Right atrium auricular region (tissue), 2 donors: ENCODE data around the gene ITGB3. TPM values are rescaled to one million over a fixed set of nuclear protein-coding genes. Genes with fewer than 3 reads are reported as not detected.

Experiments
- DNase-seq: peaks from one replicate; pipeline ENCODE4 v3.0.0-alpha.2; 2019; ENCODE audit warnings: low spot score
- H3K27ac ChIP-seq, 2 donors: fragments of 200-600 bp; sonication (generic); 1 replicate in 1 of 2; 2 replicates in 1 of 2; pipeline ENCODE4 v1.5.1; 2016 to 2019
- H3K27me3 ChIP-seq, 2 donors: fragments of 200-600 bp; sonication (generic); one replicate each; pipeline versions ENCODE4 v1.5.1 to v1.6.0; 2017 to 2019
- H3K36me3 ChIP-seq: fragments of 200-600 bp; sonication (generic); one replicate; pipeline ENCODE4 v1.5.1; 2016
- H3K4me1 ChIP-seq, 2 donors: fragments of 200-600 bp; sonication (generic); one replicate each; pipeline versions ENCODE4 v1.5.1 to v1.6.0; 2017 to 2019
- H3K4me3 ChIP-seq, 2 donors: fragments of 200-600 bp; sonication (generic); 1 replicate in 1 of 2; 2 replicates in 1 of 2; pipeline ENCODE4 v1.5.1; 2017 to 2019; ENCODE audit warnings: mild to moderate bottlenecking in 1 of 2, moderate library complexity in 1 of 2
- H3K9me3 ChIP-seq, 2 donors: fragments of 200-600 bp; sonication (generic); one replicate each; pipeline ENCODE4 v1.5.1; 2019
- CTCF ChIP-seq, 2 donors: fragments of 200-600 bp; sonication (generic); IDR thresholded peaks; one replicate each; pipeline ENCODE4 v1.5.1; 2019; ENCODE audit warnings: antibody characterized with exemption in 2 of 2
- total RNA-seq, 2 donors: library from RNA; depleted of rRNA; stranded (reverse); fragments of >200 nt; gene quantifications; one replicate each; pipeline ENCODE4 v1.1.0, GENCODE V29; 2016

Gene ITGB3
- total RNA-seq, 2 donors from 2014 or later: 3.0 to 13.6 TPM

DNA sequence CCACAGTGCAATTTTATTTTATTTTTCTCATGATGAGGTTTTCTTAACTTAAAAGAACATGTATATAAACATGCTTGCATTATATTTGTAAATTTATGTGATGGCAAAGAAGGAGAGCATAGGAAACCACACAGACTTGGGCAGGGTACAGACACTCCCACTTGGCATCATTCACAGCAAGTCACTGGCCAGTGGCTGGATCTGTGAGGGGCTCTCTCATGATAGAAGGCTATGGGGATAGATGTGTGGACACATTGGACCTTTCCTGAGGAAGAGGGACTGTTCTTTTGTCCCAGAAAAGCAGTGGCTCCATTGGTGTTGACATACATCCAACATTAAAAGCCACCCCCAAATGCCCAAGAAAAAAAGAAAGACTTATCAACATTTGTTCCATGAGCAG is 57.8 kb downstream of the ITGB3 start:
- Histone ChIP-seq H3K27ac (no peak overlapping the region), H3K4me3 (no peak overlapping the region), H3K27me3 (no peaks in the 10 kb centered on the region), H3K36me3 (peaks cover 45% of the 10 kb centered on the region), H3K9me3 (no peaks in the 10 kb centered on the region), H3K4me1 (peaks cover 0 to 10% of the 10 kb centered on the region in 2 donors)
- TF ChIP-seq CTCF (IDR thresholded peaks at IDR 0.05): no peak
- DNase-seq: no peak

DNA sequence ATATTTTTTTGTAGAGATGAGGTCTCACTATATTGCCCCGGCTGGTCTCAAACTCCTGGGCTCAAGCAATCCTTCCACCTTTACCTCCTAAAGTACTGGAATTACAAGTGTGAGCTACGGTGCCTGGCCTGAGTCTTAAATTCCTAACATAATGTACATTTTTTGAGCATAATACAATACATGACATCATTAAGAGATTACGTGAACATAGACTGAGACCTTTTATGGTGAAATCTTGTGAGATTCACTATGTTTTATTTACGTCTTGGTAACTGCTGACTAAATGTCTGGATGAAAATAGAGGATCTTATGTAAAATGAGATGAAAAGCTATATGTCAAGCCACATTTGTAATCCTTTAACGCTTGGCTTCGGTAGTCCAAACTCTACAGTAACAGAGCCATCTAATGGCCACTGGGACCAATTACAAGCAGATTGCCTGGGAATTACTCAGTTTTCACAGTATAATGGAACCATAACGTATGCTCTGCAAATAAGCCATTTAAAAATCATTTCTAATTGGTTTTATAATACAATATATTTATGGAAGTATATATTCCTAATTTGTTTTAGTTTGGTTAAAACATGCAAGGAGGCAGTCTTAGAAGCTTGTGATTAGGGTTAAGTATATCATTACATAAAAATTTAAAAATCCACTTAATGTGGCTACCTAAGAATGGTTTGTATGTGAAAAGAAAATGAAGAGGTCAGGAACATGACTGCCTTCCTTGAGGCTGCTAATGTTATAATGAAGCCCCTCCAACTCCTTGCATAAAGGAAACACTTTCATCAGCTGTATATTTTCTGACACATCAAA is 62.0 kb downstream of the ITGB3 start:
- H3K9me3 ChIP-seq: peaks cover 0 to under 1% of the 10 kb centered on the region in 2 donors
- peak overlapping the region in 1 of 2 donors; percentile 71 for H3K27ac ChIP-seq
- H3K4me1 ChIP-seq: peaks cover 0 to 10% of the 10 kb centered on the region in 2 donors
- H3K27me3 ChIP-seq: no peaks in the 10 kb centered on the region
- no peak overlapping the region for H3K4me3 ChIP-seq
- peaks cover 14% of the 10 kb centered on the region for H3K36me3 ChIP-seq
- TF ChIP-seq CTCF (IDR thresholded peaks at IDR 0.05): peak; percentile 78 to 82
- no peak for DNase-seq

DNA sequence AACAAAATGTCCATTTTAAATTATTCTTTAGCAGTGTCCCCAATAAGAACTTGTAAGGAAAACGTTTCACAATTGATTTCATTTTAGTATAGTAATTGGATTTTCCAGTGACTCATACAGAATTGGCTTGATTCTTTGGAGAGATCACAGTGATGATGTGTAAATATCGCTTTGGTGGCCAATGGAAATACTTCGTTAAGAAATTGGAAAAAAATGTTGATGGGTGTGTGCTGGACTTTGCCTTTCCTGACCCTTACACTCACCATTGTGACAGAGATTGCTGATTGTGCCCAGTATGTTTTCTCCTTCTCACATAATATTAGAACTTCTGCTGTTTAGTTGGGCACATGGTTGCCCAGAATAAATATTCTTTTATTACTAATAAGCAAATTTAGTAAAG is 62.7 kb downstream of the ITGB3 start:
- Histone ChIP-seq H3K4me3 (no peak overlapping the region), H3K36me3 (peaks cover 9% of the 10 kb centered on the region), H3K27ac (peak overlapping the region in 1 of 2 donors; percentile 71), H3K9me3 (peaks cover 0 to 7% of the 10 kb centered on the region in 2 donors), H3K4me1 (peaks cover 0 to 10% of the 10 kb centered on the region in 2 donors), H3K27me3 (no peaks in the 10 kb centered on the region)
- DNase-seq: no peak
- no peak for TF ChIP-seq CTCF (IDR thresholded peaks at IDR 0.05)

- no peak for DNase-seq
- Histone ChIP-seq H3K27me3 (no peaks in the 10 kb centered on the region), H3K4me1 (peaks cover 0 to 10% of the 10 kb centered on the region in 2 donors), H3K4me3 (no peak overlapping the region), H3K9me3 (peaks cover 0 to 7% of the 10 kb centered on the region in 2 donors), H3K36me3 (peaks cover 3% of the 10 kb centered on the region), H3K27ac (peak overlapping the region in 1 of 2 donors; percentile 48)
- TF ChIP-seq CTCF (IDR thresholded peaks at IDR 0.05): no peak
These were observed 63.5 kb downstream of the ITGB3 start for GRCh38 chr17:47317119-47317518.

DNA sequence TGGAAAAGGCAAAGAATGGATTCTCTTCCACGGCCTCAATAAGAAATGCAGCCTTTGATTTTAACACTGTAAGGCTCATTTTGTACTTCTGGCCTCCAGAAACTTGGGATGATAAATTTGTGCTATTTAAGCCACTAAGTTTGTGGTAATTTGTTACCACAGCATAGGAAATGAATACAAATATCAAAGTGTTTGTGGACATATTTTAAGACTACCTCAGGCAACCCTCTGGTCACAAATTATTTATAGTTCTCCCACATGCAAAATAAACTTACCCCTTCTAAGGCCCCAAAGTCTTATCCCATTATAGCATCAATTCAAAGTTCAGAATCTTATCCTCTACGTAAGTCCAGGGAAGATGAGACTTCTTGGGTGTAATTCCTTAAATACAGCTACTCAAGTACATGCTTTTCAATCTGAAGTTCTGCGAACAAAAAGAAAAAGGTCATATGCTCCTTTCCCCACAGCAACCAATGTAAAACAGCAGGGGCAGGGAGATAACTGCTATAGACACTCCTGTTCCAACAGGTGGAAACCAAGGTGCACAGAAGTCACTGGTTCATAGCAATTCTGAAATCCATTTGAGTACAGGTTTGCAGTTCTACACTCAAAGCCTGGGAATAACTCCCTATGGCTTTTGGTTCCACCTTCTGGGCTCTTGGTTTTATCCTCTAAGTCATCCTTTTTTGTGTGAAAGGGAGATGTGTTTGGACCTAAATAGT is 64.7 kb downstream of the ITGB3 start:
- Histone ChIP-seq H3K4me1 (peaks cover 0 to 10% of the 10 kb centered on the region in 2 donors), H3K36me3 (peaks cover 3% of the 10 kb centered on the region), H3K27me3 (no peaks in the 10 kb centered on the region), H3K27ac (no peak overlapping the region), H3K9me3 (peaks cover 0 to 7% of the 10 kb centered on the region in 2 donors), H3K4me3 (no peak overlapping the region)
- DNase-seq: no peak
- no peak for TF ChIP-seq CTCF (IDR thresholded peaks at IDR 0.05)
